Activated gamma-delta T cell (primary cell): Measurements from ENCODE around the gene VSTM2L.
"Not testable (repeated sequence)": the region's sequence is repeated elsewhere in the genome, so short reads cannot be mapped to it uniquely, and the experiment has no call there.

ENCODE experiments used
- DNase-seq: peaks from one replicate; lab custom pipeline; 2025; lab: John Stamatoyannopoulos, UW

Gene VSTM2L

DNA sequence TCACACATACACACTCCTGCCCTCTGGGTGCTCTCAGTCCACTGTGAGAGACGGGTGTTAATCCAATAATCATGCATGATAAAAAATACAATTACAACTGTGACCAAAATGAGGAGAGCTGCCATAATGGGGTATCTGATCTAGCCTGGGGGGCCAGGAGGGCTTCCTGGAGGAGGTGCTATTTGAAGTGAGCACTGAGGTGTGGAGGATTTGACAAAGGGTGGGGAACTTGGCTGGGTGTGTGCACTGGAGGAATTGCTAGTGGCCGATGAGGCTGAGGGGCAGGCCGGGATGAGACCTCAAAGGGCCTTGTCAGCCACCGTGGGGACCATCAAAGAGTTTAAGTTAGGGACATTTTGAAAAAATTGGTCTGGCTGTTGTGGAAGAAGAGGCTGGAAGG, 34.8 kb downstream of the VSTM2L start:
- DNase-seq: no peak

GRCh38 chr20:37938181-37938750, 35.3 kb downstream of the VSTM2L start:
- DNase-seq: no peak

DNA sequence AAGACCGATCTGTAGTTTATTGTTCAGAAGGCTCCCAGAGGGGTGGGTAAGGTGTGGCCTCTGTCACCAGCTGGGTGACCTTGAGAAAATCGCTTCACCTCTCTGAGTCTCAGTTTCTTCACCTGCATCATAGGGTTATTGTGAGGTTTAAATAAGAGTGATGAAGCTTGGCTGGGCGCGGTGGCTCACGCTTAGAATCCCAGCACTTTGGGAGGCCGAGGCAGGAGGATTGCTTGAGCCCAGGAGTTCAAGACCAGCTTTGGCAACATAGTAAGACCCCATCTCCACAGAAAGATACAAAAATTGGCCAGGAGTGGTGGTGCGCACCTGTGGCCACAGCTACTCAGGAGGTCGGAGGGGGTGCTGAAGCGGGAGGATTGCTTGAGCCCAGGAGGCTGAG, 36.0 kb downstream of the VSTM2L start:
- no peak for DNase-seq

DNA sequence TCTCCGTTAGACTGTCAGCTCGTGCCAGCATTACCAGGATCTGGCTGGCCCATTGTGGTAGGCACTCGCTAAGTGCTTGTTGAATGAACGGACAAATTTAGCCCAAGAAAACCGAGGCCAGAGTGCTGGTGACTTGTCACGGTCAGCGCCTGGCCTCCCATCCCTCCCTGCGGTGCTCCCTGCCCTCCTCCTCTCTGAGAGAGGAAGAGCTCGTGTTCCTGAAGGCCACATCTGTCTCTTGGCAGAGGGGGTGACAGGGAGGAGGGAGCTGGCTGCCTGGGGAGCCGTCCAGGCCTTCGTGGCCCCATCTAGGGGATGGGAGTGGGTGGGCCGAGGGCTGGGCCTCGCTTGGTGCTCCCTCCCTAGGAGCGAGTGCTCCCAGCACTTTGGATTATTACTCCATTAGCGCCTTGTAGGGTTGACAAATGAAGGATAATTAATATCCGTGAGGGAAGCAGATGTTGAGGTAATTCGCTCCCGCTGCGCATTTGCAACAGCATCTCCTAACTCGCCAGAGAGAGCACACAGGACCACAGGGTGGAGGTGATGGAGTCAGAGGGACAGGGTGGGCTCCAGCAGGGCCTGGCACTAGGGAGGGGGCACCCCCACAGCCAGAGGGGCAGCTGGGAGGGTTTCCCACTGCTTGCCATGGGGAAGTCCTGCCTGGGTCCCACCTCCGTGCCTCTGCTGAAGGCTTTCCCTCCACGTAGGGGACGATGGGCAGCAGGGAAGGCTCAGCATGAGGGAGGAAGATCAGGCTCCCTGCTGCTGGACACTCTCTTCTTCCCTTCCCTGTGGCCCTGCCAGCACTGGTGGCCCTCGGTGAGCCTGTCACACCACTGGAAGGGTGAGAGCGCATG, 37.0 kb downstream of the VSTM2L start:
- DNase-seq: no peak

DNA sequence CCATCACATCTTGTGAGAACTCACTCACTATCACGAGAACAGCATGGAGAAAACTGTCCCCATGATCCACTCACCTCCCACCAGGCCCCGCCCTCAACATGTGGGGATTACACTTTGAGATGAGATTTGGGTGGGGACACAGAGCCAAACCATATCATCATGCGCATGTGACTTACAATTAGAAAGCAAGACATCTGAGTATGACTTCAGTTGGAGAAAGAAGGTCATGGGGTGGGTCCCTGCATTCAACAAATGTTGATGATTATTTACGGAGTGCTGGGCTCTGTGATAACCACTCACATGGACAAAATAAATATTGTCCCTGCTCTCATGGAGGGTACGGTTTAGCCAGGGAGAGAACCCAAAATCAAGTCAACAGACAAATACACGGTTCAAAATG, 37.9 kb downstream of the VSTM2L start:
- no peak for DNase-seq

DNA sequence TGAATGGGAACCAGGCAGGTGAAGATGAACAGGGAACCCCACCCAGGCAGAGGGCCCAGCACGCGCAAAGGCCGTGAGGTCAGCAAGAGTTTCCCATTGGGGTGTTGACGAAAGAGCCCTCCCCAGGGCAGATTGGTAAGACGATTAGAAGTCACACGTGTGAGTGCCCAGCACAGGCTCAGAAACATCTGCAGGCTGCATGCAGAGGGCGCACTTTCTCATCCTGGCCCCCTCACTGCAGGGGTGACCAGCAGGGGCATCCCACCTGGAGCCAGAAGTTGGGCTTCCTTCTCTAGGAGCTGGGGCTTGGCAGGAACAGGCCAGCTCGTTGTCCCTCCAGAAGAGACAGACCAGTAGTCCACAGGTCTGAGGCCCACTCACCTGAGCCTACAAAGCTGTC, 38.4 kb downstream of the VSTM2L start:
- DNase-seq: no peak

GRCh38 chr20:37941992-37942391, 39.1 kb downstream of the VSTM2L start:
- no peak for DNase-seq

DNA sequence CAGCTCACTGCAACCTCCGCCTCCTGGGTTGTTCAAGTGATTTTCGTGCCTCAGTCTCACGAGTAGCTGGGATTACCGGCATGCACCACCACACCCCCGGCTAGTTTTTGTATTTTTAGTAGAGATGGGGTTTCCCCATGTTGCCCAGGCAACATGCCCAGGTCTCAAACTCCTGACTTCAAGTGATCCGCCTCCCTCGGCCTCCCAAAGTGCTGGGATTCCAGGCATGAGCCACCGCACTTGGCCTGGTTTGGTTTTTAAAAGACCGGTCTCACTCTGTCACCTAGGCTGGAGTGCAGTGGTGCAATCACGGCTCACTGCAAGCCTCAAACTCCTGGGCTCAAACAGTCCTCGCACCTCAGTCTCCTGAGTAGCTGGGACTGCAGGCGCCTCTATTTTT, 40.1 kb downstream of the VSTM2L start:
- DNase-seq: no peak

GRCh38 chr20:37943501-37944455, 40.9 kb downstream of the VSTM2L start:
- no peak for DNase-seq

- no peak for DNase-seq
Observed at GRCh38 chr20:37944456-37944981, 41.6 kb downstream of the VSTM2L start.

DNA sequence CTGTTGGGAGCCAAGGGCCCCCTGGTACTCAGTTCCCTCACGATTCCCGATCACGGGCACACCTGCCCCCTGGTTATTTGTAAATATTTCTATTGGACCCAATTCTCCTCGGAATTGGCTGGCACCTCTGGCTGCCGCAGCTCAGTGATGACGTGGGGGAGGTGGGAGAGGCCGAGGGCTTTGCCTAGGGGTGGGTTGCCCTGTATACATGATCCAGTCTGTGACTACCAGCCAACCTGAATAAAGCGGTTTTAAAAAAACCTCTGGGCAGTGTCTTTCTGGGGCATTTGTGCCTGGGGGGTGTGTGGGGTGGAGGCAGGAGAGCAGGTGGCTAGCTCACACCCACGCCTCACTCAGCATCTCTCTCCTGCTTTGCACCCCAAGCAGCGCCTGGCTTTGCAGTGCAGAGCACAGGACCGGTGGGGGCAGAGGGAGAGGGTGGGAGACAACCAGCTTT, 42.2 kb downstream of the VSTM2L start:
- no peak for DNase-seq

DNA sequence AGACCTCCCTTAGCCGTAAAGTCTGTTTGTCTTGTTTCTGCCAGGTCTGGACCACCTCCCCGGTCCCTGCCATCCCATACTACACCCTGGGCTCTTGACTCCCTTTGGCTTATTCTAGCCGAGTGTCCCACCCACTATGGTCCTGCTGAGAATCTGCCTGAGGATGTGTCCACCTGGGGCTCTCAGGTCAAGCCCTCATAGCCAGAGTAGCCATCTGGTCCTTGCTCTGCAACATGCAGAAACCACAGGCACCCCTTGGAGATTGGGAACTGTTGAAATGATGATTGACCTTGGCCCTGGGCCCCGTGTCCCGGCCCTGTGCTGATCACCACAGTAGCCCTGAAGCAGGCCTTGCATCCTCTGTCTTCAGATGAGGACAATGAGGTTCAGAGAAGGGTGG, 44.0 kb downstream of the VSTM2L start:
- no peak for DNase-seq

- no peak for DNase-seq
Observed at GRCh38 chr20:37947943-37948342, 45.0 kb downstream of the VSTM2L start.

GRCh38 chr20:37948956-37949355, 46.0 kb downstream of the VSTM2L start:
- DNase-seq: no peak

DNA sequence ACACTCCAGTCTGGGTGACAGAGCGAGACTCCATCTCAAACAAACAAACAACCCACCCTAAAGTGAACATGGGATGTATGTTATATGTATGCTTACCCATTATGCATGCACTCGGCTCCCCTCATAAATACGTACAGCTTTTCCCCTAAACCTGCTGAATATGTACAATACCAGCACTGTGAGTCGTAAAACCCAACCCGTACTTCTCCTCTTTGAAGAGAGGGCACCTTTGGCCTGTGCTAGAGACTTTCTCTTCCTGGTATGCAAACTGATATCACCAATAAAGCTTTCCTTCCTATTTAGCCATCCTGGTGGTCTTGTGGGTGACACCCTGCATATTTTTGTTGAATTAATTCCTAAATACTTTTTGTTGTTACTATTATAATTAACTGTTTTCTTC, 51.3 kb downstream of the VSTM2L start:
- no peak for DNase-seq

DNA sequence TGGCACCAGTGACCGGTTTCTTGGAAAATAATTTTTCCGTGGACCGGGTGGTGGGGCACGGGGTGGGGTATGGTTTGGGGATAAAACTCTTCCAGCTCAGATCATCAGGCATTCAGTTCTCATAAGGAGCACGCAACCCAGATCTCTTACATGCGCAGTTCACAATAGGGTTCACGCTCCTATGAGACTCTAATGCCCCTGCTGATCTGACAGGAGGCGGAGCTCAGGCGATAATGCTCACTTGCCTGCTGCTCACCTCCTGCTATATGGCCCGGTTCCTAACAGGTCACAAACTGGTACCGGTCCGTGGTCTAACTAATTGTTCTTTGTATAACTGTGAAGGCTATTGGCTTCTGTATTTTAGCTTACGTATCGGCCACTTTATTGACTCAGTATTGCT, 51.7 kb downstream of the VSTM2L start:
- DNase-seq: no peak

DNA sequence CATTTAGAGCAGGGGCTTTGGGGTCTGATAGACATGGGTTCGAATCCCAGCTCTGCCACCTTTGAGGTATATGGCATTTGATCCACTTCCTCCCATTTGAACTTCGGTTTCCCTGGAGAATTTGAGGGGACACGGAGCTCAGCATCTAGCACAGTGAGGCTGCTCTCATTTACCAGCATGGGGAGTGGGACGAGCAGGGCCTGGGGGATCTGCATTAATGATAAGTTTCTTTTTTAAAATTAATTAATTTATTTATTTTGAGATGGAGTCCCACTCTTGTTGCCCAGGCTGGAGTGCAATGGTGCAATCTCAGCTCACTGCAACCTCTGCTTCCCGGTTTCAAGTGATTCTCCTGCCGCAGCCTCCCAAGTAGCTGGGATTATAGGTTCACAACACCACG, 52.6 kb downstream of the VSTM2L start:
- no peak for DNase-seq

DNA sequence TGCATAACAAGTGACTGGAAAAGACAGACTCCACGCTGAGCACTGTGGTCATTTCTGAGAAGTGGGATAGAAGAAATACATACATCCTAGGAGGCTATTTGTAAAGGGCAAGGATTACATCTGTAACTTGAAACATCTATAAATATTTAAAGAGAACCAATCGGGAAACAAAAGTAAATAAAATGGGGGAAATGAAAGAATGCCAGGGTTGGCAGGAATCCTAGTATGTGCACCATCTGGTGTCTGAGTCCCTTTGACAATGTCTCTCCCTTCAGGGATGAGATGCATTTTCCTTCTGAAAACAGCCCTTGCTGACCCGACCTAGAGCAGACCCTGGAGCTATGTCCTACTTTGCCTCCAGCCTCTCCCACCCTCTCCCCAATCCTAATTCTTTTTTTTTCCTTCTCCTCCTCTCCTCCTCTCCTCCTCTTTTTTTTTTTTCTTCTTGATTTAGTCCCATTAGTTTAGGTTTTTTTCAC, 53.2 kb downstream of the VSTM2L start:
- DNase-seq: no peak

DNA sequence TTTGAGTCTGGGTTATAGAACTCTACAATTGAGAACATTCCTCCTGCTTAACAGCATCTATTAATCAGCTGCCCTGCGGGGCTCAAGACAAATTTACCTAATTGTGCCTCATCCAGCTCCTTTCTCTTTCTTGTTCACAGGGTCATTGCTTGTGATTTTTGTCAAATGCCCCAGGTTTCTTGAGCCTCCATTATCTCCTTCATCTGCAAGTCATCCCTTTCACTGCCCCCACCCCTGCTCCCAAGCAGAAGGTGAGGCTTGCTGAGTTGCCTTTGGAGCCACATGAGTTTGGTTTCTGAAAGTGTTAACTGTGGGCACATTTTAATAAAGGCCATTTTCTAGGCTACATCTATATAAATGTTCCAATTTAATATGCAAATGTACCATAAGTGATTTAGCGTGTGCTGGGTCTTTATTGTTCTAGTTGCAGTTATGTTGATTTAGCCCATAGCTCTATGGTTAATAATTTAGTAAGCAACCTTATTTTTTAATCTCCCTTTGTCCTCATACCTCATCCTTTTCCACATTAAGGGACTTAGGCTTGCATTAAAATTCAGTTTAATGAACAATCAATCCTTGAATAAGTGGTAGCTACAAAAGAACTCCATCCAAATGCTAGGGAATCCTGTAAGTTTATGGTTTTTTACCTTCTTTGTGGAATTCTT, 56.1 kb downstream of the VSTM2L start:
- no peak for DNase-seq

GRCh38 chr20:37961066-37961465, 58.1 kb downstream of the VSTM2L start:
- DNase-seq: no peak

DNA sequence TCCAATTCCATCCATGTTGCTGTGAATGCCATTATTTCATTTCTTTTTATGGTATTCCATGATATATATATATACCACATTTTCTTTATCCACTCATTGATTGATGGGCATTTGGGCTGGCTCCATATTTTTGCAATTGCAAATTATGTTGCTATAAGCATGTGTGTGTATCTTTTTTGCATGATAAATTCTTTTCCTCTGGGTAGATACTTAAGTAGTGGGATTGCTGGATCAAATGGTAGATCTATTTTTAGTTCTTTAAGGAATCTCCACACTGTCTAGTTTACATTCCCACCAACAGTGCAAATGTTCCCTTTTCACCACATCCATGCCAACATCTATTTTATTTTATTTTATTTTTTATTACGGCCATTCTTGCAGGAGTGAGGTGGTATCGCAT, 60.6 kb downstream of the VSTM2L start:
- DNase-seq: not testable (repeated sequence)
